Sciatic nerve (tissue), 2 donors: ENCODE measurements around the gene AGPAT4. TPM values are rescaled to one million over a fixed set of nuclear protein-coding genes. Genes with fewer than 3 reads are reported as not detected.
A peak's percentile ranks its signal among the peaks of the same experiment; 100 is the strongest.

Experiments
- ATAC-seq: fragments of 200-7000 bp; cut with Tn5 transposase; one replicate; pipeline ENCODE4 v1.9.1; 2020; ENCODE audit warnings: mild to moderate bottlenecking, moderate library complexity
- DNase-seq: peaks from one replicate; pipeline ENCODE4 v3.0.0-alpha.2; 2020; ENCODE audit warnings: low spot score
- intact Hi-C: fragments of 100-400 bp; cut with DNase I; formaldehyde crosslinking; loops from one replicate; pipeline ENCODE4 v1.14.2; 2022
- total RNA-seq: library from RNA; stranded (reverse); fragmentation: NEBNext Ultra II Directional; extraction: Animal tissue kit (Norgen Biotek cat#: 25700); gene quantifications from one replicate; pipeline ENCODE4 v1.2.1, GENCODE V29; 2021
- donor health status: DM: no; HTN: no; CAD: no.
- donor health status: DM: no; HTN: no; CAD: no.

The AGPAT4 gene
- total RNA-seq, 1 donor from 2014 or later, result 25.7 TPM

- ATAC-seq (no peak), DNase-seq (peak; percentile 45)
- intact Hi-C loops, result no loop called here
Measured at GRCh38 chr6:161154796-161155335, 119.0 kb downstream of the AGPAT4 start.

DNA sequence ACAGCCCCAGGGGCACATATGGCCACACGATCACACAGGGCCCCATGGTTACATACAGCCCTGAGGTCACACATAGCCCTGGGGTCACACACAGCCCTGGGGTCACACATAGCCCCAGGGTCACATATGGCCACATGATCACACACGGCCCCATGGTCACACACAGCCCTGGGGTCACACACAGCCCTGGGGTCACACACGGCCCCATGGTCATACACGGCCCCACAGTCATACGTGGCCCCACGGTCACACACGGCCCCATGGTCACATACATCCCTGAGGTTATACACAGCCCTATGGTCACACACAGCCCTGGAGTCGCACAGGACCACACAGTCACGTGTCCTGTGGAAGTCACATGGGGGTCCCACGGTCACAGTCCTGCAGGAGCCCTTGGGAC, 120.1 kb downstream of the AGPAT4 start:
- peak; percentile 37 for DNase-seq
- ATAC-seq, result peak; percentile 9
- intact Hi-C loops, result no loop called here

DNA sequence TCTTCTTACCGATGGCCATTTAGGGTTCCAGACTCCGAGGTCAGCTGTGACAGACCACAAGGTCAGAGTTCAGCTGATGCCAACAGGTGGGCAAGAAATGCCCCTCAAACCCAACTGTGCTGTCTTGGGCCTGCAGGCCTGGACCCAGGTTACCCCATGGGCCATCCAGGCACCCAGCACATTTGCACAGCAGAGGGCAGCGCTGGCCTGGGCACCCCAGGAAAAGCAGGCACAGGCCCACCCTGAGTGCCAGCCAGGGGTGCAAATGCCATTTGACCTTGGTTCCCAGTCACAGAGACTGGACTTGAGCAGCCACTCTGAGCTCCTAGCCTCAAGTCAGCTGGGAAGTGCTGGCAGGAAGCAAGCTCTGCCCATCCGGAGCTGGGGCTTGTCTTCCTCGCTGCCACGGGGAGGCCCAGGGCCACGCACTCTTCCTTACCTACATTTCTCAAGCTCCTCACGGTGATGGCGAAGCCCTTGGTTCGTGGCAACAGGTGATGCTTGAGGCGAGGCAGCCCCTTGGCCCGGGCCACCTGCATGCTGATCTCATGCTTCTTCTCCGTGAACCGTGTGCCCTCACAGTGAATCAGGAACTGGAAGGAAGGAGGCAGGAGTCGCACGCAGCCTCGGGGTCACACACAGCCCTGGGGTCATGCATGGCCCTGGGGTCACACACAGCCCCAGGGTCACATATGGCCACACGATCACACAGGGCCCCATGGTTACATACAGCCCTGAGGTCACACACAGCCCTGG, 120.8 kb downstream of the AGPAT4 start:
- ATAC-seq (peak; percentile 63), DNase-seq (peak; percentile 58)
- intact Hi-C loops, result no loop called here

DNA sequence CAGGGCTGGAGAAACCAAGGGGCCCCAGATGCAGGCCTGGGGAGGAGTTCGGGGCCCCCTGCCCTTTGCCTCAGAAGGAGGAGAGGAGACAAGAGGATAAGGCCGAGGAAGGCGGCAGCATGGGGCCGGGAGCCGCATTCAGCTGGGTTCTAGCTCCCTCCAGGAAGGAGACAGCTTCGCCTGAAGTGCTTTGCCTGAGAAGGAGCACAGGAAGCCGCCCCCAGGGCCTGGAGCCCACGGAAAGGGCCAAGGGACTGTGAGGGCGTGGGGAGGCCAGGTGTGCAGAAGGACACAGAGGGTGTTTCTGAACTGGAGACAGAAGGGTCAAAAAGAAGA, 121.4 kb downstream of the AGPAT4 start:
- ATAC-seq (no peak), DNase-seq (peak; percentile 42)
- intact Hi-C loops, result no loop called here

GRCh38 chr6:161151660-161152526, 122.0 kb downstream of the AGPAT4 start:
- peak; percentile 34 for DNase-seq
- no peak for ATAC-seq
- intact Hi-C loops, result no loop called here

GRCh38 chr6:161151059-161151645, 122.7 kb downstream of the AGPAT4 start:
- ATAC-seq (no peak), DNase-seq (peak; percentile 22)
- intact Hi-C loops, result no loop called here

DNA sequence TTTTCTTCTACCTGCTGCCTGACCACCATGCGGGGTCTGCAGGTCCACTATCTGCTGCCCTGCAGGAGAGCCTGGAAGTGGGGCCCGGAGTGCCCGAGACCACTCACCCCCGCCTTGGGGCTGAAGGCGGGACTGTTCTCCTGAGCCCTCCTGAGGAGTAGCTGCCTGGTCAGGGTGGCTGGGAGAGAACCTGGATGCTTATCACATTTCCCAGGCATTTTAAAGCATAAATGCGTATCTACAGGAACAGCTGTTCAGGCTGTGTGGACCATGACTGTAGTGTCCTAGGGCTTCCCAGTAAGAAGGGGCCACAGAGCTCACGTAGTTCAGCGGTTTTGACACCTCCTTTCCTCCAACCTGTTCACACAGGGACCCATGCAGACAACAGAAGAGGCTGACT, 123.3 kb downstream of the AGPAT4 start:
- intact Hi-C loops, result no loop called here
- peak; percentile 30 for DNase-seq

DNA sequence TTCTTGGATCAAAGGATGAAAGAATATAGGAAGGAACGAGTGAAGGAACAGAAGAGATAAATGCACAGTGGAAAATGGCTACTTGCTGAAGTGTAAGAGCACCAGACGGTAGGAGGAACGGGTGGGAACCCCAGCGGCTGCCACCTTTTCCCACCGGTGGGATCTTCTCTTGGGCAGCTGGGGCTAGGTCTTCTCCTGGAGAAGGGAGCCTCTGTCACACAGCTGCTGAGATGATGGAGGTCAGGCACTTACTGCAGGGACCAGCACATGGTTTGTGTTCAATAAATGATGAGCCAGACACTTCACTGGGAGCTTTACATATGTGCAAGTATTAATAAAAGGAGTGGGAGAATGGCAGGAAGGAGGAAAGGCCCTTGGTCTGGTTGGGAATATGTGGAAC, 123.7 kb downstream of the AGPAT4 start:
- intact Hi-C loops, result no loop called here
- DNase-seq, result peak; percentile 5
- ATAC-seq, result no peak

More for the DNA sequence above, 123.3 kb downstream of the AGPAT4 start:
- ATAC-seq, result no peak

DNA sequence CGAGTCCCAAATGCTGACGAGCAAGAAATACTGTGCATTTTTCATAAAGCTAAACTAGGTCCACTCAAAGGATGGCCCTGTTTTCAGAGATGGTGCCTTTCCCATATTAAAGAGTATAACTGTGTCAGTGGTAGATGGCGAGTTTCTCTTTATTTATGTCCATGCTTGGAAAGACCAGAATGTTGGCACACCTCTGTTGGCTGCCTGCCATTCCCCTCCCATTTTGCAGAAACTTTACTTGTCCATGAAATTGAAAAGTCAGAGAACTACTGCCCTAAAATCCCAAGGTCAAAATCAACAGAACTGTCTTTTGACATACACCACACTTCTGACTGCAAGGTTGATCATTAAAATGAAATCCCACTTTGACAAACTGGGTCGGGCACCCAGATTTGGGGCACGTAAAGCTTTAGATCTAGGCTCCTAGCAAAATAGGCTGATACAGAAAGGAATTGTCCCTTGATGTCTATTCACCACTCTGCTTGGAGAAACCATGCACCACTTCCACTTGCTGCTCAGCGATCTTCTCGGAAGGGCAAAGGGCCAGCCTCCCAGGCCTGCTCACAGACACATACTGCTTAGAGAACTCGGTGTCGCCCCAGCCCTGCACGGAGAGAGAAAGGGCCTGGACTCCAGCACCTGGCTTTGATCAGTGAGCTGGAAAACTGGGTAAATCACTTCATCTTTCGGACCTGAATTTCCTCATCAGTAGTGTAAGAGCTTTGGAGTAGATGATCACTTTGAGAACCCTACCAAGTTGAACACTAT, 130.0 kb downstream of the AGPAT4 start:
- DNase-seq (no peak), ATAC-seq (no peak)
- intact Hi-C loops, result no loop called here

- intact Hi-C loops, result no loop called here
- ATAC-seq (no peak), DNase-seq (no peak)
Measured at GRCh38 chr6:161142957-161143296, 130.9 kb downstream of the AGPAT4 start.

DNA sequence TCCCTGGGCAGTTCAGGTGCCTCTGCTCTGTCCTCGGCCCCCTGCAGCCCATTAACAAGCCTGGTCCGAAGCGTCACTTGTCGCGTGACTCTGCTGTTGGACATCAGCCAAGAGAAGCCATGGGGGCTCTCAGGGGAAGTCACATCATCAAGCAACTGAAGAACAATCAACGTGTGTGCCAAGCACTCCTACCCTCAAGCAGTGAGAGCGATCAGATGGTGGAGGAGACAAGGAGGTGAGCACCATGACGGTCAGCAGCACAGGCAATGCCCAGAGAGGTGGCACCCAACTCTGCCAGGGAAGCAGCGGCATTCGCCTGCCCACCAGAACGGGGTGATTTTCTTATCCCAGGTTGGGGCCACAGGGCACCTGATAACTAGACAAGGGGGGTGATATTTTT, 132.7 kb downstream of the AGPAT4 start:
- DNase-seq (no peak), ATAC-seq (peak; percentile 13)
- intact Hi-C loops, result no loop called here

DNA sequence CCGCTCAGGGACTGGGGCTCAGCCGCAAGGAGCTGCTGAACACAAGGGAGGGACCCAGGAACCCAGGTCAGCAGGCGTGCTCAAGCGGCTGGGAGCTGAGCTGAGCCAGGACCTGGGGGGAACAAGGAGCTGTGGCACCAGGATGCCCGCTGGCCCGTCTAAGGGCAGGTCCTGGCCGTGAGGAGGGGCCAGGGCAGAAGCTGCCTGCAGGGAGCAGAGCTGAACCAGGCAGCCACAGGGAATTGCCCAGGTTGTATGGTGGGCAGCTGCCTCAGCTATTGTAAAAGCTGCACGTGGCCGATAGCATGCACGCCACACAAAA, 133.3 kb downstream of the AGPAT4 start:
- no peak for DNase-seq
- intact Hi-C loops, result no loop called here

DNA sequence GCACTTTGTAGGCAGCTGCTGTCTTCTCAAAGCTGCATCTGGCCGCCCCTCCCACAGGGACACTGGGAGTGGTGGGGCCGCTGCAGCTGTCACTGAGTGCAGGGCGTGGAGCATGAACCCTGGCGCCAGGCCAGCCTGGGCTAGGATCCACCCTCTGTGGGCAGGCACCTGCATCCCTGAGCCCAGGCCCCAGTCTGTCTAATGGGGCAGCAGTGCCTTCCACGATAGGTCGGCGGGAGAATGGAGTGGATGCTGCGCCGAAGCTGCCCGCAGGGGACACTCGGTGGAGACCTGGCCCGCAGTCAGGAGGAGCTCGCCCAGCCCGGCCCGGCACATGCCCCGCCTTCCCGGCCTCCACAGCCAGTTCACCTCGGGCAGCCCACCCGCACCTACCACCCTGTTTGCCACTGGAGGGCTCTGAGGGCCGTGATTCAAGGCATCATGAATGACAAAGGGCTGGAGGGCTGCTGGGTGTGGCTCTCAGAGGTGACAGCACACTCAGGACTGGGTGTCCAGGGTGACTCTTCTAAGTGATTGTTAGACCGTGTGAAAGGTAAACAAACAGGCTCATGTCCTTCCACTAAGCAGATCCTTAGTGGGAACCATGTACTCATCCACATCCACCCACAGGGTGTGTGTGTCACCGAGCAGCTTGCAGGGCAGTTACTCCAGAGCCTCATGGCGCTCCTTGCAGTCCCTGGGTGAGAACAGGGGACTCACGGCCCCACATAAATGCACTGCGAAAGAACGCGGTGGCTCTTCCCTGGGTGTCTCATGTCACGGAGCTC, 133.9 kb downstream of the AGPAT4 start:
- intact Hi-C loops, result no loop called here
- peak; percentile 31 for ATAC-seq
- peak; percentile 51 for DNase-seq

More for the DNA sequence above, 133.3 kb downstream of the AGPAT4 start:
- ATAC-seq, result peak; percentile 16

GRCh38 chr6:161139304-161139765, 134.5 kb downstream of the AGPAT4 start:
- intact Hi-C loops, result no loop called here
- DNase-seq (no peak), ATAC-seq (no peak)

DNA sequence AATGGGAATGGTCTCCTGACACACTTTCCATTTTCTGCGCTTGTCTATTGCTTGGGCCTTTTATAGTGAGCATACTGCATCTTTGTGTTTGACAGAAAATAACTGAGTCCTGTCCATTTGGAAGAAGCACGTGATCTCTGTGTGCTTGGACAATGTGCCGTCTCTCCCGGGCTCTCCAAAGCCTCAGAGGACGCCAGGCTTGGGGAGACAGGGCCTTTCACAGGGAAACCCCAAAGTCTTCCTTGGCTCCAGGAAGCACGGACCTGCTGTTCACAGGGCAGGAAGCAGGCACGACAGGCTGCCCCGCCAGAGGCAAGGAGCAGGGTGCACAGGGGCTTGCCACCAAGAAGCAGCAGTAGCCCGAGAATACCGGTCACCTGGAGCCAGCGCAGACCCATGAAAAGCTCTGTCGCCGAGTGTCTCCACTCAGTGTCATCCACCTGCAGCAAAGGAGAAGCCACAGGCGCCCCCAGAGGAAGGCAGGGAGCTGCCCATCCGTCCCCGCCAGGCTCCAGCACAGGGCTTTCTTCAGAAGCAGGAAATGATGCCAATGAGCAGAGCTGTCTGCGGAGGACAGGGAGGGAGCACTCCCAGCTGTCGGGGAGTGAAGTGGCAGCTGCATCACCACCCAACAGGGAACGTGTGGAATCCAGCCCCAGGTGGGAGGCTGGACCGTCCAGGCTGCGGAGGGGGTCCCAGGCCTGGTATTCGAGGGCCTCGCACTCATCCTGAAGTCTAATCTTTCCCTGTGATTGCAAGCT, 135.1 kb downstream of the AGPAT4 start:
- DNase-seq, result no peak

GRCh38 chr6:161137839-161138542, 135.9 kb downstream of the AGPAT4 start:
- DNase-seq, result no peak
- ATAC-seq, result no peak
- intact Hi-C loops, result no loop called here

More for the DNA sequence above, 135.1 kb downstream of the AGPAT4 start:
- intact Hi-C loops, result no loop called here
- ATAC-seq, result no peak

- DNase-seq, result no peak
- intact Hi-C loops, result no loop called here
- ATAC-seq, result no peak
Measured at GRCh38 chr6:161137320-161137719, 136.5 kb downstream of the AGPAT4 start.
